ENCODE data around the gene IGFL2.

DNA sequence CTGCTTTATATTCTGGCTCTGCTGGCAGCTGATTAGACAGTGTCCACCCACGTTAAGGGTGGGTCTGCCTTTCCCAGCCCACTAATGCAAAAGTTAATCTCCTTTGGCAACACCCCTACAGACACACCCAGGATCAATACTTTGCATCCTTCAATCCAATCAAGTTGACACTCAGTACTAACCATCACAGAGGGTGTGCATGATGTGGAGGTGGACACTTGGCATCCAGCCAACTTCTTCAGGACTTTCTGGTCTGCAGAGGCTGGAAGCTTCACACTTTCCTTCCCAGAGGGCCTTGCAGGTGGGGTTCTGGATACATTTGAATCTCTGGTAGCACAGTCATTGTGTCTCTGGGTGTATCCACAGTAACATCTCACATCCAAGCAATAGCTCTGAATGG lies 62.6 kb downstream of the IGFL2 start:
- TF ChIP-seq, protein P1, sequence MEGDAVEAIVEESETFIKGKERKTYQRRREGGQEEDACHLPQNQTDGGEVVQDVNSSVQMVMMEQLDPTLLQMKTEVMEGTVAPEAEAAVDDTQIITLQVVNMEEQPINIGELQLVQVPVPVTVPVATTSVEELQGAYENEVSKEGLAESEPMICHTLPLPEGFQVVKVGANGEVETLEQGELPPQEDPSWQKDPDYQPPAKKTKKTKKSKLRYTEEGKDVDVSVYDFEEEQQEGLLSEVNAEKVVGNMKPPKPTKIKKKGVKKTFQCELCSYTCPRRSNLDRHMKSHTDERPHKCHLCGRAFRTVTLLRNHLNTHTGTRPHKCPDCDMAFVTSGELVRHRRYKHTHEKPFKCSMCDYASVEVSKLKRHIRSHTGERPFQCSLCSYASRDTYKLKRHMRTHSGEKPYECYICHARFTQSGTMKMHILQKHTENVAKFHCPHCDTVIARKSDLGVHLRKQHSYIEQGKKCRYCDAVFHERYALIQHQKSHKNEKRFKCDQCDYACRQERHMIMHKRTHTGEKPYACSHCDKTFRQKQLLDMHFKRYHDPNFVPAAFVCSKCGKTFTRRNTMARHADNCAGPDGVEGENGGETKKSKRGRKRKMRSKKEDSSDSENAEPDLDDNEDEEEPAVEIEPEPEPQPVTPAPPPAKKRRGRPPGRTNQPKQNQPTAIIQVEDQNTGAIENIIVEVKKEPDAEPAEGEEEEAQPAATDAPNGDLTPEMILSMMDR (IDR thresholded peaks at IDR 0.05), result no peak
- no peak for TF ChIP-seq POLR2A (IDR thresholded peaks at IDR 0.05)
